Measurements from ENCODE around the gene PLEKHD1. TPM values are rescaled to one million over a fixed set of nuclear protein-coding genes. Genes with fewer than 3 reads are reported as not detected.

The PLEKHD1 gene
- total RNA-seq, 1 experiment from 2014 or later: 0.15 TPM

- Histone ChIP-seq H3F3A (ENCODE audit: low read length, unreplicated experiment) (no peaks in the 10 kb centered on the region), H3K9me2 (replicated peaks; ENCODE audit: low read length) (no peaks in the 10 kb centered on the region), H3K79me2 (ENCODE audit: low read length) (no peaks in the 10 kb centered on the region), H3K4me2 (ENCODE audit: low read length) (no peak overlapping the region), H2AFZ (ENCODE audit: low read length) (no peak overlapping the region), H3K27me3 (ENCODE audit: low read length) (no peaks in the 10 kb centered on the region), H3K9me3 (ENCODE audit: low read length) (no peaks in the 10 kb centered on the region), H3K4me3 (ENCODE audit: low read length) (no peak overlapping the region), H3K4me1 (ENCODE audit: insufficient read depth, low read length) (peaks cover 11% of the 10 kb centered on the region), H3K36me3 (ENCODE audit: low read depth, low read length) (no peaks in the 10 kb centered on the region), H3K9ac (ENCODE audit: low read length) (no peak overlapping the region), H3K27ac (ENCODE audit: low read length) (no peak overlapping the region), H4K20me1 (ENCODE audit: low read length) (no peaks in the 10 kb centered on the region)
- POLR2A ChIA-PET (ENCODE audit: unreplicated experiment): no interaction called here
- CTCF ChIA-PET: no interaction called here
- no TSS peak for BruUV-seq (replicated peaks)
- intact Hi-C loops (cut with micrococcal nuclease): no loop called here
- DNase-seq: no peak
- ATAC-seq: no peak
- TF ChIP-seq, protein P1, sequence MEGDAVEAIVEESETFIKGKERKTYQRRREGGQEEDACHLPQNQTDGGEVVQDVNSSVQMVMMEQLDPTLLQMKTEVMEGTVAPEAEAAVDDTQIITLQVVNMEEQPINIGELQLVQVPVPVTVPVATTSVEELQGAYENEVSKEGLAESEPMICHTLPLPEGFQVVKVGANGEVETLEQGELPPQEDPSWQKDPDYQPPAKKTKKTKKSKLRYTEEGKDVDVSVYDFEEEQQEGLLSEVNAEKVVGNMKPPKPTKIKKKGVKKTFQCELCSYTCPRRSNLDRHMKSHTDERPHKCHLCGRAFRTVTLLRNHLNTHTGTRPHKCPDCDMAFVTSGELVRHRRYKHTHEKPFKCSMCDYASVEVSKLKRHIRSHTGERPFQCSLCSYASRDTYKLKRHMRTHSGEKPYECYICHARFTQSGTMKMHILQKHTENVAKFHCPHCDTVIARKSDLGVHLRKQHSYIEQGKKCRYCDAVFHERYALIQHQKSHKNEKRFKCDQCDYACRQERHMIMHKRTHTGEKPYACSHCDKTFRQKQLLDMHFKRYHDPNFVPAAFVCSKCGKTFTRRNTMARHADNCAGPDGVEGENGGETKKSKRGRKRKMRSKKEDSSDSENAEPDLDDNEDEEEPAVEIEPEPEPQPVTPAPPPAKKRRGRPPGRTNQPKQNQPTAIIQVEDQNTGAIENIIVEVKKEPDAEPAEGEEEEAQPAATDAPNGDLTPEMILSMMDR (conservative IDR thresholded peaks at IDR 0.05; ENCODE audit: low read depth, low read length): no peak
Observed at GRCh38 chr14:69471916-69472315, 12.6 kb upstream of the PLEKHD1 start.

DNA sequence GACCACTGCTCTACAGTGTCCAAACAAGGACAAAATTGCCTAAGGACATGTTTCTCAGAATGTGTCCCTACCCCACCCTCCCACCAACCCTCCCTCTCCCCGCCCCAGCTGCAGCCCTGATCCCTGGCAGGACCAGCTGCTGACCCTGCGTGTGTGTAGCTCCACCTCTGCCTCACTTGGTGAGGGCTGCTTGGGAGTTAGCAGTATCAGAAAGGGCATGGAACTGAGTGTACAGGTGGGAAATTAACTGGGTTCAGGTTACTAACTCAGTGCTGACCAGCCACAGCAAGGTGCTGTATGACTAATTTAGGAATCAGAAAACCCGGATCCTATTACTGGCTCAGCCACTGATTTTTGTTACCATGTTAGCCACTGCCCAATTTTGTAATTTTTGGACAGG lies 11.3 kb upstream of the PLEKHD1 start:
- H3F3A ChIP-seq (ENCODE audit: low read length, unreplicated experiment): no peaks in the 10 kb centered on the region
- BruUV-seq (replicated peaks): no TSS peak
- no peak overlapping the region for H3K9ac ChIP-seq (ENCODE audit: low read length)
- H3K4me2 ChIP-seq (ENCODE audit: low read length): peak overlapping the region; percentile 19
- TF ChIP-seq EZH2 (IDR thresholded peaks at IDR 0.05; ENCODE audit: low read length, unreplicated experiment): no peak
- DNase-seq (peak; percentile 74), ATAC-seq (peak; percentile 88)
- no peaks in the 10 kb centered on the region for H4K20me1 ChIP-seq (ENCODE audit: low read length)
- intact Hi-C loops (cut with micrococcal nuclease): no loop called here
- no peaks in the 10 kb centered on the region for H3K36me3 ChIP-seq (ENCODE audit: low read depth, low read length)
- H3K27me3 ChIP-seq (ENCODE audit: low read length): no peaks in the 10 kb centered on the region
- no peak overlapping the region for H3K4me3 ChIP-seq (ENCODE audit: low read length)
- H3K27ac ChIP-seq (ENCODE audit: low read length): 0 out of 2 replicates have a peak overlapping the region, but pooled peaks have one; percentile 7
- CTCF ChIA-PET: no interaction called here
- H2AFZ ChIP-seq (ENCODE audit: low read length): no peak overlapping the region
- POLR2A ChIA-PET (ENCODE audit: unreplicated experiment): no interaction called here
- H3K9me3 ChIP-seq (ENCODE audit: low read length): no peaks in the 10 kb centered on the region
- H3K4me1 ChIP-seq (ENCODE audit: insufficient read depth, low read length): peaks cover 11% of the 10 kb centered on the region
- H3K79me2 ChIP-seq (ENCODE audit: low read length): no peaks in the 10 kb centered on the region
- no peaks in the 10 kb centered on the region for H3K9me2 ChIP-seq (replicated peaks; ENCODE audit: low read length)

- Histone ChIP-seq H3K9me2 (replicated peaks; ENCODE audit: low read length) (no peaks in the 10 kb centered on the region), H3K4me1 (ENCODE audit: insufficient read depth, low read length) (peaks cover 11% of the 10 kb centered on the region), H3K9me3 (ENCODE audit: low read length) (no peaks in the 10 kb centered on the region), H3K79me2 (ENCODE audit: low read length) (no peaks in the 10 kb centered on the region), H3K4me2 (ENCODE audit: low read length) (no peak overlapping the region), H3K9ac (ENCODE audit: low read length) (no peak overlapping the region), H3K4me3 (ENCODE audit: low read length) (no peak overlapping the region), H3K36me3 (ENCODE audit: low read depth, low read length) (no peaks in the 10 kb centered on the region), H4K20me1 (ENCODE audit: low read length) (no peaks in the 10 kb centered on the region), H3K27ac (ENCODE audit: low read length) (no peak overlapping the region), H2AFZ (ENCODE audit: low read length) (no peak overlapping the region), H3F3A (ENCODE audit: low read length, unreplicated experiment) (no peaks in the 10 kb centered on the region), H3K27me3 (ENCODE audit: low read length) (no peaks in the 10 kb centered on the region)
- ChIA-PET POLR2A (ENCODE audit: unreplicated experiment) (no interaction called here), CTCF (interaction anchor here (0.7 to 1.6 kb wide), 2 partner anchors 15 to 54 kb away, joined by 4 to 5 read pairs; no protein-coding TSS in a partner anchor)
- ATAC-seq (no peak), DNase-seq (no peak)
- BruUV-seq (replicated peaks): no TSS peak
- intact Hi-C loops (cut with micrococcal nuclease): no loop called here
- TF ChIP-seq EZH2phosphoT487 (IDR thresholded peaks at IDR 0.05; ENCODE audit: borderline replicate concordance, low read length): no peak
- TF ChIP-seq, protein P1 (conservative IDR thresholded peaks at IDR 0.05; ENCODE audit: low read depth, low read length): no peak
- no peak for TF ChIP-seq EZH2 (IDR thresholded peaks at IDR 0.05; ENCODE audit: low read length, unreplicated experiment)
Observed at GRCh38 chr14:69473946-69474345, 10.6 kb upstream of the PLEKHD1 start.

Measured in PC-3 (cell line).